Measurements from ENCODE around the gene PPY.

GRCh38 chr17:43911904-43912303 lies 30.4 kb downstream of the PPY start:
- TF ChIP-seq POLR2AphosphoS5 (IDR thresholded peaks at IDR 0.05; ENCODE audit: low read depth, low read length) = no peak
- no peak for TF ChIP-seq REST (IDR thresholded peaks at IDR 0.05; ENCODE audit: insufficient read depth in 1 of 2, low read depth in 2 of 2, low read length in 2 of 2)
